H9 (cell line): ENCODE data around the gene ZNF341. TPM values are rescaled to one million over a fixed set of nuclear protein-coding genes. Genes with fewer than 3 reads are reported as not detected.

ENCODE experiments used
- DNase-seq: peaks from one replicate; pipeline ENCODE4 v3.0.0-alpha.2; 2017
- H2AFZ ChIP-seq: one replicate; pipeline ENCODE4 v1.6.1; 2013; ENCODE audit warnings: mild to moderate bottlenecking, low read length, control low read depth, moderate library complexity
- H2AK5ac ChIP-seq: 2 replicates; pipeline ENCODE4 v1.6.1; 2013; ENCODE audit warnings: low read length, control low read depth, mixed read lengths; ENCODE audit not compliant: insufficient read length
- H2BK120ac ChIP-seq: one replicate; pipeline ENCODE4 v1.6.1; 2013; ENCODE audit warnings: low read depth, mild to moderate bottlenecking, low read length, control low read depth, inconsistent platforms; ENCODE audit not compliant: poor library complexity, severe bottlenecking
- H2BK12ac ChIP-seq: 2 replicates; pipeline ENCODE4 v1.6.1; 2013; ENCODE audit warnings: low read length, control low read depth, mixed read lengths, low read depth; ENCODE audit not compliant: insufficient read length
- H2BK15ac ChIP-seq: 2 replicates; pipeline ENCODE4 v1.6.1; 2013; ENCODE audit warnings: low read depth, low read length, control low read depth
- H2BK20ac ChIP-seq: one replicate; pipeline ENCODE4 v1.6.1; 2013; ENCODE audit warnings: low read depth, mild to moderate bottlenecking, low read length, control low read depth, inconsistent platforms; ENCODE audit not compliant: poor library complexity, severe bottlenecking
- H2BK5ac ChIP-seq: 2 replicates; pipeline ENCODE4 v1.6.1; 2013; ENCODE audit warnings: low read length, control low read depth, mixed read lengths; ENCODE audit not compliant: insufficient read length
- H3K14ac ChIP-seq: 2 replicates; pipeline ENCODE4 v1.6.1; 2013; ENCODE audit warnings: low read length, control low read depth; ENCODE audit not compliant: insufficient read depth
- H3K18ac ChIP-seq: 2 replicates; pipeline ENCODE4 v1.6.1; 2013; ENCODE audit warnings: low read depth, mild to moderate bottlenecking, mixed read lengths, low read length, control low read depth; ENCODE audit not compliant: insufficient read length
- H3K23ac ChIP-seq: 2 replicates; pipeline ENCODE4 v1.6.1; 2013; ENCODE audit warnings: low read length, control low read depth, mixed read lengths, low read depth; ENCODE audit not compliant: insufficient read length
- H3K23me2 ChIP-seq: 2 replicates; pipeline ENCODE4 v1.6.1; 2013; ENCODE audit warnings: low read depth, mild to moderate bottlenecking, mixed read lengths, low read length, control low read depth; ENCODE audit not compliant: insufficient read length, poor library complexity, severe bottlenecking
- H3K27ac ChIP-seq: 2 replicates; pipeline ENCODE4 v1.5.1; 2013; ENCODE audit warnings: low read length, control low read depth, mixed read lengths, low read depth; ENCODE audit not compliant: insufficient read length
- H3K27me3 ChIP-seq: 2 replicates; pipeline ENCODE4 v1.6.1; 2013; ENCODE audit warnings: low read length, control low read depth, inconsistent platforms; ENCODE audit not compliant: insufficient read depth
- H3K4ac ChIP-seq: 2 replicates; pipeline ENCODE4 v1.6.1; 2013; ENCODE audit warnings: low read depth, mild to moderate bottlenecking, control low read depth, inconsistent platforms, low read length, moderate library complexity
- H3K4me1 ChIP-seq: 2 replicates; pipeline ENCODE4 v1.6.1; 2013; ENCODE audit warnings: low read length, control low read depth, inconsistent platforms; ENCODE audit not compliant: insufficient read depth
- H3K4me2 ChIP-seq: 2 replicates; pipeline ENCODE4 v1.6.1; 2013; ENCODE audit warnings: low read length, control low read depth, mixed read lengths; ENCODE audit not compliant: insufficient read length, insufficient read depth
- H3K56ac ChIP-seq: 2 replicates; pipeline ENCODE4 v1.6.1; 2013; ENCODE audit warnings: low read depth, mild to moderate bottlenecking, mixed read lengths, low read length, control low read depth; ENCODE audit not compliant: insufficient read length
- H3K79me1 ChIP-seq: 2 replicates; pipeline ENCODE4 v1.6.1; 2013; ENCODE audit warnings: low read depth, mild to moderate bottlenecking, moderate library complexity, low read length, control low read depth, inconsistent platforms; ENCODE audit not compliant: insufficient read depth, poor library complexity, severe bottlenecking
- H3K79me2 ChIP-seq: 2 replicates; pipeline ENCODE4 v1.6.1; 2013; ENCODE audit warnings: low read length, control low read depth, inconsistent platforms; ENCODE audit not compliant: insufficient read depth
- H3K9ac ChIP-seq: 2 replicates; pipeline ENCODE4 v1.6.1; 2013; ENCODE audit warnings: low read length, control low read depth, mixed read lengths; ENCODE audit not compliant: insufficient read length; ENCODE audit errors: extremely low read depth
- H3K9me3 ChIP-seq: one replicate; pipeline ENCODE4 v1.6.1; 2013; ENCODE audit warnings: low read depth, low read length, inconsistent platforms; ENCODE audit not compliant: control insufficient read depth
- H3T11ph ChIP-seq: one replicate; pipeline ENCODE4 v1.6.1; 2013; ENCODE audit warnings: mild to moderate bottlenecking, low read length, control low read depth, inconsistent platforms
- H4K20me1 ChIP-seq: one replicate; pipeline ENCODE4 v1.6.1; 2013; ENCODE audit not compliant: control insufficient read depth, insufficient read length, insufficient read depth
- H4K5ac ChIP-seq: 2 replicates; pipeline ENCODE4 v1.6.1; 2013; ENCODE audit warnings: low read depth, mild to moderate bottlenecking, mixed read lengths, low read length, control low read depth; ENCODE audit not compliant: insufficient read length
- H4K8ac ChIP-seq: replicated peaks from 2 replicates; pipeline ENCODE4 v1.6.1; 2013; ENCODE audit warnings: low read length, control low read depth, mixed read lengths, low read depth; ENCODE audit not compliant: insufficient read length
- H4K91ac ChIP-seq: 2 replicates; pipeline ENCODE4 v1.6.1; 2013; ENCODE audit warnings: low read depth, mild to moderate bottlenecking, moderate library complexity, mixed read lengths, low read length, control low read depth; ENCODE audit not compliant: insufficient read length
- H3K27ac Mint-ChIP-seq, 3 experiments: 2 replicates in 2 of 3; 3 replicates in 1 of 3; pipeline ENCODE4 v1.8.0; 2020 to 2021; ENCODE audit warnings: mixed read lengths in 3 of 3, mild to moderate bottlenecking in 1 of 3, moderate library complexity in 1 of 3
- H3K27me3 Mint-ChIP-seq: 2 replicates; pipeline ENCODE4 v1.8.0; 2021; ENCODE audit warnings: low read depth, mild to moderate bottlenecking, moderate library complexity, mixed read lengths
- H3K36me3 Mint-ChIP-seq, 3 experiments: 2 replicates in 2 of 3; 3 replicates in 1 of 3; pipeline ENCODE4 v1.8.0; 2020 to 2021; ENCODE audit warnings: low read depth in 3 of 3, mixed read lengths in 3 of 3; ENCODE audit not compliant: insufficient read depth in 1 of 3
- H3K4me1 Mint-ChIP-seq, 2 experiments: 2 replicates each; pipeline ENCODE4 v1.8.0; 2020; ENCODE audit warnings: mixed read lengths in 2 of 2
- H3K4me3 Mint-ChIP-seq, 2 experiments: 2 replicates in 1 of 2; 3 replicates in 1 of 2; pipeline ENCODE4 v1.8.0; 2020 to 2021; ENCODE audit warnings: mild to moderate bottlenecking in 2 of 2, mixed read lengths in 2 of 2, moderate library complexity in 1 of 2
- H3K9me3 Mint-ChIP-seq, 2 experiments: 2 replicates in 1 of 2; 3 replicates in 1 of 2; pipeline ENCODE4 v1.8.0; 2020; ENCODE audit warnings: mild to moderate bottlenecking in 2 of 2, mixed read lengths in 2 of 2, moderate library complexity in 1 of 2
- WGBS: extraction: QIAGEN DNeasy Blood & Tissue Kit; methylation state at CpG from one replicate; pipeline ENCODE4 v1.1.7; 2013; ENCODE audit warnings: missing lambda C conversion rate, low lambda C conversion rate, mixed read lengths; ENCODE audit not compliant: insufficient read length; ENCODE audit errors: extremely low coverage; 5-methylcytosine and 5-hydroxymethylcytosine counted together
- total RNA-seq: library from RNA; stranded (reverse); gene quantifications from 2 replicates; pipeline ENCODE4 v1.2.1, GENCODE V29; 2021
- TF ChIP-seq, protein P1 (sequence below): fragments of 200-600 bp; sonication (generic); conservative IDR thresholded peaks from 3 replicates; pipeline ENCODE4 v1.8.0; 2021; ENCODE audit warnings: antibody characterized with exemption, mild to moderate bottlenecking

ZNF341 gene
- total RNA-seq, 1 experiment from 2014 or later, result 5.2 TPM

DNA sequence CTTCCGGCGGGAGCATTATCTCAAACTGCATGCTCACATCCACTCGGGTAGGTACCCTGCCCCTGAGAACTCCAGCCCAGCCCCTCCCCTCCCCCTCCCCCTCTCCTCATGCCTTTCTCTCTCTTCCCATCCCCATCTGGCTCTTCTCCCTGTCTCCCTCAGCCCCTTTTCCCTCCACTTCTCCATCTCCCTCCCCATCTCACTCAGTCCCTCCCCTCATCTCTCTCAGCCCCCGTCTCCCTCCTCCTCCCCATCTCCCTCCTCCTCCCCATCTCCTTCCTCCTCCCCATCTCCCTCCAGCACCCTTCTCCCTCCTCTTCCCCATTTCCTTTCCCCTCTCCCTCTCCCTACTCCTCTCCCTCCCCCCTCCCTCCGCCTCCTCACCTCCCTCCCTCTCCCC lies 52.0 kb downstream of the ZNF341 start:
- Mint-ChIP-seq H3K27ac (no peak overlapping the region), H3K9me3 (no peaks in the 10 kb centered on the region), H3K4me3 (no peak overlapping the region; a peak in 1 of 5 replicates), H3K36me3 (peaks cover 0 to 5% (median 4%) of the 10 kb centered on the region in 3 experiments; a peak in 2 of 7 replicates), H3K27me3 (no peaks in the 10 kb centered on the region), H3K4me1 (peaks cover 6 to 9% of the 10 kb centered on the region in 2 experiments)
- no peak for DNase-seq
- no peak overlapping the region for H2BK20ac ChIP-seq
- H3K4me1 ChIP-seq, result no peaks in the 10 kb centered on the region; the same call in 1 of the 2 replicates
- no peak overlapping the region for H3K4ac ChIP-seq
- no peak overlapping the region for H3K23ac ChIP-seq
- H3T11ph ChIP-seq, result no peak overlapping the region
- no peak overlapping the region for H2BK15ac ChIP-seq
- no peak overlapping the region for H4K5ac ChIP-seq
- no peak overlapping the region for H3K9ac ChIP-seq
- TF ChIP-seq, protein P1, sequence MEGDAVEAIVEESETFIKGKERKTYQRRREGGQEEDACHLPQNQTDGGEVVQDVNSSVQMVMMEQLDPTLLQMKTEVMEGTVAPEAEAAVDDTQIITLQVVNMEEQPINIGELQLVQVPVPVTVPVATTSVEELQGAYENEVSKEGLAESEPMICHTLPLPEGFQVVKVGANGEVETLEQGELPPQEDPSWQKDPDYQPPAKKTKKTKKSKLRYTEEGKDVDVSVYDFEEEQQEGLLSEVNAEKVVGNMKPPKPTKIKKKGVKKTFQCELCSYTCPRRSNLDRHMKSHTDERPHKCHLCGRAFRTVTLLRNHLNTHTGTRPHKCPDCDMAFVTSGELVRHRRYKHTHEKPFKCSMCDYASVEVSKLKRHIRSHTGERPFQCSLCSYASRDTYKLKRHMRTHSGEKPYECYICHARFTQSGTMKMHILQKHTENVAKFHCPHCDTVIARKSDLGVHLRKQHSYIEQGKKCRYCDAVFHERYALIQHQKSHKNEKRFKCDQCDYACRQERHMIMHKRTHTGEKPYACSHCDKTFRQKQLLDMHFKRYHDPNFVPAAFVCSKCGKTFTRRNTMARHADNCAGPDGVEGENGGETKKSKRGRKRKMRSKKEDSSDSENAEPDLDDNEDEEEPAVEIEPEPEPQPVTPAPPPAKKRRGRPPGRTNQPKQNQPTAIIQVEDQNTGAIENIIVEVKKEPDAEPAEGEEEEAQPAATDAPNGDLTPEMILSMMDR, result no peak
- H3K56ac ChIP-seq, result no peak overlapping the region
- no peak overlapping the region for H2AFZ ChIP-seq
- no peak overlapping the region for H2BK12ac ChIP-seq
- H3K18ac ChIP-seq, result no peak overlapping the region
- no peaks in the 10 kb centered on the region for H3K27me3 ChIP-seq
- no peak overlapping the region for H2AK5ac ChIP-seq
- no peaks in the 10 kb centered on the region for H3K23me2 ChIP-seq
- no peaks in the 10 kb centered on the region for H3K79me1 ChIP-seq
- no peak overlapping the region for H3K14ac ChIP-seq
- H4K8ac ChIP-seq, result no peak overlapping the region
- no peak overlapping the region for H2BK120ac ChIP-seq
- no peaks in the 10 kb centered on the region for H3K9me3 ChIP-seq
- no peaks in the 10 kb centered on the region for H4K20me1 ChIP-seq
- H2BK5ac ChIP-seq, result no peak overlapping the region
- no peak overlapping the region for H4K91ac ChIP-seq
- H3K27ac ChIP-seq, result no peak overlapping the region
- peak overlapping the region; percentile 16 for H3K4me2 ChIP-seq
- H3K79me2 ChIP-seq, result no peaks in the 10 kb centered on the region
- WGBS, result 94% methylated on average over 2 of the region's 5 CpGs
